ENCODE measurements around the gene SLC9A4. TPM values are rescaled to one million over a fixed set of nuclear protein-coding genes. Genes with fewer than 3 reads are reported as not detected.

Gene SLC9A4, protein sequence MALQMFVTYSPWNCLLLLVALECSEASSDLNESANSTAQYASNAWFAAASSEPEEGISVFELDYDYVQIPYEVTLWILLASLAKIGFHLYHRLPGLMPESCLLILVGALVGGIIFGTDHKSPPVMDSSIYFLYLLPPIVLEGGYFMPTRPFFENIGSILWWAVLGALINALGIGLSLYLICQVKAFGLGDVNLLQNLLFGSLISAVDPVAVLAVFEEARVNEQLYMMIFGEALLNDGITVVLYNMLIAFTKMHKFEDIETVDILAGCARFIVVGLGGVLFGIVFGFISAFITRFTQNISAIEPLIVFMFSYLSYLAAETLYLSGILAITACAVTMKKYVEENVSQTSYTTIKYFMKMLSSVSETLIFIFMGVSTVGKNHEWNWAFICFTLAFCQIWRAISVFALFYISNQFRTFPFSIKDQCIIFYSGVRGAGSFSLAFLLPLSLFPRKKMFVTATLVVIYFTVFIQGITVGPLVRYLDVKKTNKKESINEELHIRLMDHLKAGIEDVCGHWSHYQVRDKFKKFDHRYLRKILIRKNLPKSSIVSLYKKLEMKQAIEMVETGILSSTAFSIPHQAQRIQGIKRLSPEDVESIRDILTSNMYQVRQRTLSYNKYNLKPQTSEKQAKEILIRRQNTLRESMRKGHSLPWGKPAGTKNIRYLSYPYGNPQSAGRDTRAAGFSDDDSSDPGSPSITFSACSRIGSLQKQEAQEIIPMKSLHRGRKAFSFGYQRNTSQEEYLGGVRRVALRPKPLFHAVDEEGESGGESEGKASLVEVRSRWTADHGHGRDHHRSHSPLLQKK
- total RNA-seq = under 1 TPM in 1 of 3 donors, not detected in 2; 0.05 TPM

DNA sequence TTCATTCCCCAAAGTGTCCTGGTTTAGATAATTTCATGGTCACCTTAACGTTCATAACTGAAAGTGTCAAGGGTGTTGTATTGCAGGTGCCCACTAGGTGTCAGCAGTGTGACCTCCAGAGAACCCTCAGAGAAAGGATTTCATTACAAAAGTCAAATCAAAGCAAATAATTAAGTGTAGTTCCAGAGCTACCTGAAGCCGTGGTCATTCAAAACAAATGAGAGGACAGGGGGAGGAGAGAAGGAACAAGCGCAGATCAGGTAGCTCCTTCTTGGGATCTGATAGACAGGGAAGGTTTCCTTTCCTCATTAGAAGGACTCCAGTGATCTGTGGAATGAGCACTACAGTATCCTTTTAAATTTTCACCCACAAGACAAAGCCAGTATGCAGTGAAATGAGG lies at the start of gene SLC9A4:
Gene SLC9A4, plus strand, starts transcription at position 207 of the 400 bp plus-strand sequence. CDS start 534 bp downstream, outside the sequence.
- no peak within 1 kb of the TSS for H3K4me3 Mint-ChIP-seq
- H3K27me3 Mint-ChIP-seq (ENCODE audit: low read depth) = peaks cover 27% of the 10 kb centered on the region
- peaks cover 3% of the 10 kb centered on the region for H3K36me3 Mint-ChIP-seq (ENCODE audit: insufficient read depth)
- ATAC-seq (peak in 1 of 2 donors; percentile 54), DNase-seq (peak; percentile 51)
- H3K4me1 Mint-ChIP-seq (ENCODE audit: low read depth) = no peaks in the 10 kb centered on the region
- H3K9me3 Mint-ChIP-seq = peaks cover 15% of the 10 kb centered on the region

DNA sequence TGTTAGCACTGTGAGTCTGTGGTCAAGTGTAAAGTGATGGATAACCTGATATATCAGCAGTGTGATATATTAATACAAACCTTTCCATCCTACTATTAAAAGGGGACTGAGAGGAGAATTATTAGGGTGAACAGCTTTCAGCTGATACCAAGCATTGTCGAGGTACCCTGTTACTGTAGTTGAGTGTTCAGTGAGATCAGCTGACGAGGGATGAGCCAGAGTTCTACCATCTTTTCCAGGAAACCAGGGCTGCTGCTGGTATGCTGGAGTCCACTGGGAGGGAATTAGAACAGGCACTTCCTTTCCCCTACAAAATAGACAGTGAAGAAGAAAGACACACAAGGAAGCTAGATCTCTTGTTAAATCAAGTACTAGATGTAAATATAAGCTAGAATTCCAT lies 49.7 kb upstream of the SLC9A4 start:
- Mint-ChIP-seq H3K9me3 (no peaks in the 10 kb centered on the region), H3K27me3 (ENCODE audit: low read depth) (no peaks in the 10 kb centered on the region), H3K4me1 (ENCODE audit: low read depth) (peaks cover 71% of the 10 kb centered on the region), H3K36me3 (ENCODE audit: insufficient read depth) (peaks cover 7% of the 10 kb centered on the region), H3K4me3 (peak overlapping the region; percentile 72)
- no peak for DNase-seq
- ATAC-seq = no peak

- Mint-ChIP-seq H3K4me3 (no peak overlapping the region), H3K4me1 (ENCODE audit: low read depth) (peaks cover 70% of the 10 kb centered on the region), H3K9me3 (no peaks in the 10 kb centered on the region), H3K27me3 (ENCODE audit: low read depth) (no peaks in the 10 kb centered on the region), H3K36me3 (ENCODE audit: insufficient read depth) (peaks cover 9% of the 10 kb centered on the region)
- DNase-seq (no peak), ATAC-seq (peak; percentile 43 to 57)
Measured at GRCh38 chr2:102424754-102425153, 48.3 kb upstream of the SLC9A4 start.

- H3K27me3 Mint-ChIP-seq (ENCODE audit: low read depth) = no peaks in the 10 kb centered on the region
- peaks cover 69% of the 10 kb centered on the region for H3K4me1 Mint-ChIP-seq (ENCODE audit: low read depth)
- DNase-seq (no peak), ATAC-seq (no peak)
- H3K36me3 Mint-ChIP-seq (ENCODE audit: insufficient read depth) = peaks cover 9% of the 10 kb centered on the region
- no peak overlapping the region for H3K4me3 Mint-ChIP-seq
- H3K9me3 Mint-ChIP-seq = no peaks in the 10 kb centered on the region
Measured at GRCh38 chr2:102425441-102426132, 47.4 kb upstream of the SLC9A4 start.

- Mint-ChIP-seq H3K4me1 (ENCODE audit: low read depth) (peaks cover 66% of the 10 kb centered on the region), H3K36me3 (ENCODE audit: insufficient read depth) (peaks cover 9% of the 10 kb centered on the region), H3K27me3 (ENCODE audit: low read depth) (no peaks in the 10 kb centered on the region), H3K9me3 (no peaks in the 10 kb centered on the region), H3K4me3 (no peak overlapping the region)
- no peak for ATAC-seq
- DNase-seq = no peak
Measured at GRCh38 chr2:102427249-102427648, 45.8 kb upstream of the SLC9A4 start.

DNA sequence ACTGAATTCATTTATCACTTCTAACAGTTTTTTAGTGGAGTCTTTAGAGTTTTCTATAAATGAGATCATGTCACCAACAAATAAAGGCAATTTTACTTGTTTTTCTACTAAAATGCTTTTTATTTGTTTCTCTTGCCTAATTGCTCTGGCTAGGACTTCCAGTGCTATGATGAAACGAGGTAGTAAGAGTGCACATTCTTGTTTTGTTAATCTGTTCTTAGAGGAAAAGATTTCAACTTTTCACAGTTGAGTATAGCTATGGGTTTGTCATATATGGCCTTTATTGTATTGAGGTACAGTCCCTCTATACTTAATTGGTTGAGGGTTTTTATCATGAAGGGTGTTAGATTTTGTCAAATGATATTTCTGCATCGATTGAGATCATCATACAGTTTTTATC lies 44.5 kb upstream of the SLC9A4 start:
- Mint-ChIP-seq H3K9me3 (no peaks in the 10 kb centered on the region), H3K36me3 (ENCODE audit: insufficient read depth) (peaks cover 6% of the 10 kb centered on the region), H3K4me1 (ENCODE audit: low read depth) (peaks cover 55% of the 10 kb centered on the region), H3K4me3 (peak overlapping the region; percentile 29), H3K27me3 (ENCODE audit: low read depth) (no peaks in the 10 kb centered on the region)
- DNase-seq = no peak
- no peak for ATAC-seq

DNA sequence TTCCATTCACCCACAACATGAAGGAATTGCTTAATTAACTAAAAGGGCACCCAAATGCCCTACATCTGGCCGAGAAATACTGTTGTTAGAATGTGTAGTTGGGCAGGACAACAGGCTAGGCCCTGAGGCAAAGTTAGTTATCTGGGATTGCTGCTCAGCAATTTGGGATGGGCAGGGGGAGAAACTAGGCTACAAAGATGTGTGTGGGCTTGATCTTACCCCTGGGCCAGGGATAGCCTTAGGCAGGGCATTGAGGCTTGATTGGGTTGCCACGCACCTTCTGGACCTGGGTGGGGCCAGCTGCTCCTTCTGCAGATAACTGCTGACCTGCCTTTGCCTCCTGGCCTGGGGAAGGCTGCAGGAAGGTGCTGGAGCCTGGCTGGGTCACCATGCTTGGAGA lies 40.6 kb upstream of the SLC9A4 start:
- no peak for DNase-seq
- Mint-ChIP-seq H3K4me1 (ENCODE audit: low read depth) (peaks cover 55% of the 10 kb centered on the region), H3K9me3 (no peaks in the 10 kb centered on the region), H3K27me3 (ENCODE audit: low read depth) (no peaks in the 10 kb centered on the region), H3K36me3 (ENCODE audit: insufficient read depth) (peaks cover 10% of the 10 kb centered on the region), H3K4me3 (no peak overlapping the region)
- ATAC-seq = no peak

- Mint-ChIP-seq H3K36me3 (ENCODE audit: insufficient read depth) (peaks cover 9% of the 10 kb centered on the region), H3K4me1 (ENCODE audit: low read depth) (peaks cover 50% of the 10 kb centered on the region), H3K4me3 (no peak overlapping the region), H3K9me3 (no peaks in the 10 kb centered on the region), H3K27me3 (ENCODE audit: low read depth) (no peaks in the 10 kb centered on the region)
- ATAC-seq (no peak), DNase-seq (no peak)
Measured at GRCh38 chr2:102433973-102434654, 38.9 kb upstream of the SLC9A4 start.

DNA sequence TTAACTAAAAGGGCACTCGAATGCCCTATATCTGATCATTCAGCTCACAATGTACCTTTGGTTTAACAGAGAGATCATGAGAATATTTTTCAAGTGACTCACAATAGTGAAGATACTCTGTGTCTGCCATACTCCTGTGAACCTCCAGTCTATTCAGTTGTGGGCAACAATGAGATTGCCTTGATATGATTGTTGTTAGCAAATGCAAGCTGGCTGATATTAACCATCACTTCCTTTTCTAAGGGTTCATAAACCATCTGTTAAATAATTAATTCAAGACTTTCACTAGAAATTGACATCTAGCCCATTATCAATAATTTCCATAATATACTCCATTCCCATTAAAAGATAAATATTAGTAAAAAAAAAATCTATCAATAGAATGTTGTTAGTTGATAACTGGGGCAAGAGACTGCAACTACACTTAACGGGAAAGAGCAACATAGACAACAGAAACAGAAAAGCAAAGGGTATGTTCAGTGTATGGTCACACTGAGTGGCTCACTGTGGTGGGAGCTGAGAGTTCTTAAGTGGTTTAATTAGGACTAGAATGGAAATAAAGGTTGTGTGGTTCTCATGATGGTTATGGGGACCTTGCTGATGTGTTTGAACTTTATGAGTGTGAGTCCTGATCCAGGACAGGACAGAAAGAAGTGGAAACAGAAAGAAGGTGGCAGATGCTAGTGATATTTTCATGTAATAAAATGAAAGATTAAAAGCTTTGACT lies 38.2 kb upstream of the SLC9A4 start:
- no peaks in the 10 kb centered on the region for H3K9me3 Mint-ChIP-seq
- peaks cover 43% of the 10 kb centered on the region for H3K4me1 Mint-ChIP-seq (ENCODE audit: low read depth)
- H3K27me3 Mint-ChIP-seq (ENCODE audit: low read depth) = no peaks in the 10 kb centered on the region
- no peak overlapping the region for H3K4me3 Mint-ChIP-seq
- ATAC-seq (peak in 1 of 2 donors; percentile 29), DNase-seq (no peak)
- H3K36me3 Mint-ChIP-seq (ENCODE audit: insufficient read depth) = peaks cover 9% of the 10 kb centered on the region

- H3K27me3 Mint-ChIP-seq (ENCODE audit: low read depth) = no peaks in the 10 kb centered on the region
Measured at GRCh38 chr2:102435741-102436140, 37.3 kb upstream of the SLC9A4 start.

GRCh38 chr2:102436323-102436722 lies 36.7 kb upstream of the SLC9A4 start:
- H3K4me3 Mint-ChIP-seq = peak overlapping the region; percentile 27
- H3K27me3 Mint-ChIP-seq (ENCODE audit: low read depth) = no peaks in the 10 kb centered on the region
- peaks cover 9% of the 10 kb centered on the region for H3K36me3 Mint-ChIP-seq (ENCODE audit: insufficient read depth)
- H3K9me3 Mint-ChIP-seq = no peaks in the 10 kb centered on the region
- DNase-seq = no peak
- H3K4me1 Mint-ChIP-seq (ENCODE audit: low read depth) = peaks cover 31% of the 10 kb centered on the region
- peak; percentile 30 to 38 for ATAC-seq

More at GRCh38 chr2:102435741-102436140, 37.3 kb upstream of the SLC9A4 start:
- Mint-ChIP-seq H3K4me3 (no peak overlapping the region), H3K9me3 (no peaks in the 10 kb centered on the region), H3K4me1 (ENCODE audit: low read depth) (peaks cover 35% of the 10 kb centered on the region), H3K36me3 (ENCODE audit: insufficient read depth) (peaks cover 9% of the 10 kb centered on the region)
- DNase-seq = no peak
- no peak for ATAC-seq

DNA sequence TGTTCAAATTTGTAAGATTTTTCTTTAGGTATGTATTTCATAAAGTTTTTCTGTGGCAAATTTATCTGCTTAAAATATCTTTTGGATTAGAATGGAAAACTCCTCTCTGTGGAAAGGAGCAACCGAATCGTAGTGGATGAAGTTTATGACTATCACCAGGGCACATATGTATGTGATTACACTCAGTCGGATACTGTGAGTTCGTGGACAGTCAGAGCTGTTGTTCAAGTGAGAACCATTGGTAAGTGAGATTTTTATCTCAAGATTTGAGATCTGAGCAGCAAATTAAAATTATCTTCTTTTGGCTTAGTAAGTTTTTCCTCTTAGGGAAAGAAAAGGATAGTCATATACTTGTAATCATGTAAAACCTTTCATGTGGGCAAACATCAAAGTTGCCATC lies 35.9 kb upstream of the SLC9A4 start:
- ATAC-seq = peak; percentile 51 to 52
- H3K36me3 Mint-ChIP-seq (ENCODE audit: insufficient read depth) = peaks cover 9% of the 10 kb centered on the region

DNA sequence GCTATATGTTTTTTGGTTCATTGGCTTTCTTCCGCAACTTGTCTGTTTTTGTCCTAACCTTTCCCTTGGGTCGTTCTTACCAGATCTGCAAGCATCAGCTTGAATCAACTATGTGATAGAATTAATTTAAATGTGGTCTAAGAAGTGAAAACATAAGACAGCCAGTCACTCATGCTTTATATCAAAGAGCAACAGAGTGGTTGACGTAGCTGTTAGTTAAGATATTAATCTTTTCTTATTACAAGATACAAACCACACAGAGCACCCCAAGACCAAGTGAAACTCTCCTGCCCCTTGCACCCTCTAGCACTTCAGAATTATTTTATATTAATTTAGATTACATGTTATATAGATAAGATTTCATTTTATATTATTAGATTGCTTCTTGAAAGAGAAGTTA lies 34.9 kb upstream of the SLC9A4 start:
- DNase-seq (no peak), ATAC-seq (peak; percentile 33 to 35)
- Mint-ChIP-seq H3K9me3 (no peaks in the 10 kb centered on the region), H3K27me3 (ENCODE audit: low read depth) (no peaks in the 10 kb centered on the region), H3K36me3 (ENCODE audit: insufficient read depth) (peaks cover 9% of the 10 kb centered on the region), H3K4me3 (no peak overlapping the region), H3K4me1 (ENCODE audit: low read depth) (peaks cover 28% of the 10 kb centered on the region)

More for the DNA sequence above, 35.9 kb upstream of the SLC9A4 start:
- Mint-ChIP-seq H3K4me3 (peak overlapping the region; percentile 24), H3K27me3 (ENCODE audit: low read depth) (no peaks in the 10 kb centered on the region), H3K9me3 (no peaks in the 10 kb centered on the region), H3K4me1 (ENCODE audit: low read depth) (peaks cover 26% of the 10 kb centered on the region)
- no peak for DNase-seq

Data from activated T-cell treated with anti-CD3 and anti-CD28 coated beads, Interleukin-2, amount 50 U/mL, for 4 hours (primary cell).